Measurements from ENCODE around the gene INTS1.

The INTS1 gene

GRCh38 chr7:1546909-1547776 is 43.0 kb upstream of the INTS1 start:
- Histone ChIP-seq H3K36me3 (ENCODE audit: control insufficient read depth, insufficient read depth, low read length) (no peaks in the 10 kb centered on the region), H3K27ac (ENCODE audit: insufficient read depth, low read length, poor library complexity, severe bottlenecking) (no peak overlapping the region), H3K4me3 (ENCODE audit: insufficient read depth, low read depth, low read length, poor library complexity, severe bottlenecking) (no peak overlapping the region), H3K27me3 (replicated peaks; ENCODE audit: control insufficient read depth, insufficient read depth, low read length, poor library complexity, severe bottlenecking) (no peaks in the 10 kb centered on the region), H3K4me1 (ENCODE audit: control insufficient read depth, insufficient read depth, low read length, poor library complexity, severe bottlenecking) (no peaks in the 10 kb centered on the region), H3K9me3 (ENCODE audit: control insufficient read depth, low read length) (no peaks in the 10 kb centered on the region)
- no peak for DNase-seq

DNA sequence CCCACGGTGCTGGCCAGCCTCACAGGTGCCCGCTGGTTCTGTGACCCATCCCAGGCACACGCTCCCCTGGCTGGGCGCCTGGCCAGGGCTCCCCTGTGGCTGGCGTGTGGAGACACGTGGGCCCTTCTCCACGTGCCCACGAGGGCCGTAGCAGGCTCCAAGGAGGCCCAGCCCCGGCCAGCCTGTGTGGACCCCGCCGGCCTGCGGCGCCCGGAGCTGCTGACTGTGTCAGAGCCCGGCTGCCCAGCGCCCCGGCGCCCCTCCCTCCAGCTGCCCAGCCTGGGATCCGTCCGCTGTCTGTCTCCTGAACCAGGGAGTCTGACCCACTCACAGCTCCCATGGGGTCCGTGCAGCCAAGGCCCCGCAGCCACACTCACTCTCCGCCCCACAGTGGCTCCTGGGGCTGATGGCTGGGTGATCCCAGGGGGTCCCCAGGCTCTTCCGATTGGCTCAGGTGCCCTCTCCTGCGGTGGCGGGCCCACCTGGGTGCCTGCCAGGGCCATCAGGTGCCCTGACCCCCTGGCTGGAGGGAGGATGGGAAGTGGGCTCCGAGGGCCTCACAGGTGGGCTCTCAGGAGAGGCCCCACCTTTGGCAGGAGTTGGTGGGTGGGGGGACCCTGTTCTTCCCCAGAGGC is 42.2 kb upstream of the INTS1 start:
- H3K27me3 ChIP-seq (replicated peaks; ENCODE audit: control insufficient read depth, insufficient read depth, low read length, poor library complexity, severe bottlenecking), result no peaks in the 10 kb centered on the region
- no peak for DNase-seq
- no peaks in the 10 kb centered on the region for H3K4me1 ChIP-seq (ENCODE audit: control insufficient read depth, insufficient read depth, low read length, poor library complexity, severe bottlenecking)
- no peak overlapping the region for H3K4me3 ChIP-seq (ENCODE audit: insufficient read depth, low read depth, low read length, poor library complexity, severe bottlenecking)
- no peak overlapping the region for H3K27ac ChIP-seq (ENCODE audit: insufficient read depth, low read length, poor library complexity, severe bottlenecking)
- H3K36me3 ChIP-seq (ENCODE audit: control insufficient read depth, insufficient read depth, low read length), result peaks cover 4% of the 10 kb centered on the region
- H3K9me3 ChIP-seq (ENCODE audit: control insufficient read depth, low read length), result no peaks in the 10 kb centered on the region

GRCh38 chr7:1545417-1546246 is 41.4 kb upstream of the INTS1 start:
- Histone ChIP-seq H3K4me3 (ENCODE audit: insufficient read depth, low read depth, low read length, poor library complexity, severe bottlenecking) (no peak overlapping the region), H3K4me1 (ENCODE audit: control insufficient read depth, insufficient read depth, low read length, poor library complexity, severe bottlenecking) (no peaks in the 10 kb centered on the region), H3K36me3 (ENCODE audit: control insufficient read depth, insufficient read depth, low read length) (peaks cover 11% of the 10 kb centered on the region), H3K9me3 (ENCODE audit: control insufficient read depth, low read length) (no peaks in the 10 kb centered on the region), H3K27me3 (replicated peaks; ENCODE audit: control insufficient read depth, insufficient read depth, low read length, poor library complexity, severe bottlenecking) (no peaks in the 10 kb centered on the region), H3K27ac (ENCODE audit: insufficient read depth, low read length, poor library complexity, severe bottlenecking) (no peak overlapping the region)
- DNase-seq, result no peak

- no peak overlapping the region for H3K4me3 ChIP-seq (ENCODE audit: insufficient read depth, low read depth, low read length, poor library complexity, severe bottlenecking)
- peaks cover 15% of the 10 kb centered on the region for H3K36me3 ChIP-seq (ENCODE audit: control insufficient read depth, insufficient read depth, low read length)
Observed at GRCh38 chr7:1544896-1545416, 40.8 kb upstream of the INTS1 start.

GRCh38 chr7:1544178-1544895 is 40.1 kb upstream of the INTS1 start:
- Histone ChIP-seq H3K4me3 (ENCODE audit: insufficient read depth, low read depth, low read length, poor library complexity, severe bottlenecking) (no peak overlapping the region), H3K27me3 (replicated peaks; ENCODE audit: control insufficient read depth, insufficient read depth, low read length, poor library complexity, severe bottlenecking) (no peaks in the 10 kb centered on the region), H3K36me3 (ENCODE audit: control insufficient read depth, insufficient read depth, low read length) (peaks cover 22% of the 10 kb centered on the region), H3K4me1 (ENCODE audit: control insufficient read depth, insufficient read depth, low read length, poor library complexity, severe bottlenecking) (no peaks in the 10 kb centered on the region), H3K27ac (ENCODE audit: insufficient read depth, low read length, poor library complexity, severe bottlenecking) (no peak overlapping the region), H3K9me3 (ENCODE audit: control insufficient read depth, low read length) (no peaks in the 10 kb centered on the region)
- no peak for DNase-seq

More at GRCh38 chr7:1544896-1545416, 40.8 kb upstream of the INTS1 start:
- no peak overlapping the region for H3K27ac ChIP-seq (ENCODE audit: insufficient read depth, low read length, poor library complexity, severe bottlenecking)
- H3K27me3 ChIP-seq (replicated peaks; ENCODE audit: control insufficient read depth, insufficient read depth, low read length, poor library complexity, severe bottlenecking), result no peaks in the 10 kb centered on the region
- no peaks in the 10 kb centered on the region for H3K4me1 ChIP-seq (ENCODE audit: control insufficient read depth, insufficient read depth, low read length, poor library complexity, severe bottlenecking)
- DNase-seq, result no peak
- H3K9me3 ChIP-seq (ENCODE audit: control insufficient read depth, low read length), result no peaks in the 10 kb centered on the region

DNA sequence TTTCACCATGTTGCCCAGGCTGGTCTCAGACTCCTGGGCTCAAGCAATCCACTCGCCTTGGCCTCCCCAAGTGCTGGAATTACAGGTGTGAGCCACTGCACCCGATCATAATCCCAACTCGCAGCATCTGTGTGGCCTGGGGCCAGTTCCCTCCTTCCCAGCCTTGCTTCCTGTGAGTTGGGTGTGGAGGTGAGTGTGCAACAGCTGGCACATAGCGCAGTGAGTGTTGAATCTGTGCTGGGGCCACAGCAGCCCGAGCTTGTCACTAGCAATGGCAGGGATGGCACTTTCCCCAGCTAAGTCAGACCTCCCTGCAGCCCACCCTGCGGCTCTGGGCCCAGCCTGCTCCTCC is 39.6 kb upstream of the INTS1 start:
- H3K9me3 ChIP-seq (ENCODE audit: control insufficient read depth, low read length), result no peaks in the 10 kb centered on the region
- DNase-seq, result no peak
- H3K36me3 ChIP-seq (ENCODE audit: control insufficient read depth, insufficient read depth, low read length), result peaks cover 27% of the 10 kb centered on the region
- H3K27ac ChIP-seq (ENCODE audit: insufficient read depth, low read length, poor library complexity, severe bottlenecking), result no peak overlapping the region
- no peaks in the 10 kb centered on the region for H3K27me3 ChIP-seq (replicated peaks; ENCODE audit: control insufficient read depth, insufficient read depth, low read length, poor library complexity, severe bottlenecking)
- H3K4me3 ChIP-seq (ENCODE audit: insufficient read depth, low read depth, low read length, poor library complexity, severe bottlenecking), result no peak overlapping the region
- H3K4me1 ChIP-seq (ENCODE audit: control insufficient read depth, insufficient read depth, low read length, poor library complexity, severe bottlenecking), result no peaks in the 10 kb centered on the region

DNA sequence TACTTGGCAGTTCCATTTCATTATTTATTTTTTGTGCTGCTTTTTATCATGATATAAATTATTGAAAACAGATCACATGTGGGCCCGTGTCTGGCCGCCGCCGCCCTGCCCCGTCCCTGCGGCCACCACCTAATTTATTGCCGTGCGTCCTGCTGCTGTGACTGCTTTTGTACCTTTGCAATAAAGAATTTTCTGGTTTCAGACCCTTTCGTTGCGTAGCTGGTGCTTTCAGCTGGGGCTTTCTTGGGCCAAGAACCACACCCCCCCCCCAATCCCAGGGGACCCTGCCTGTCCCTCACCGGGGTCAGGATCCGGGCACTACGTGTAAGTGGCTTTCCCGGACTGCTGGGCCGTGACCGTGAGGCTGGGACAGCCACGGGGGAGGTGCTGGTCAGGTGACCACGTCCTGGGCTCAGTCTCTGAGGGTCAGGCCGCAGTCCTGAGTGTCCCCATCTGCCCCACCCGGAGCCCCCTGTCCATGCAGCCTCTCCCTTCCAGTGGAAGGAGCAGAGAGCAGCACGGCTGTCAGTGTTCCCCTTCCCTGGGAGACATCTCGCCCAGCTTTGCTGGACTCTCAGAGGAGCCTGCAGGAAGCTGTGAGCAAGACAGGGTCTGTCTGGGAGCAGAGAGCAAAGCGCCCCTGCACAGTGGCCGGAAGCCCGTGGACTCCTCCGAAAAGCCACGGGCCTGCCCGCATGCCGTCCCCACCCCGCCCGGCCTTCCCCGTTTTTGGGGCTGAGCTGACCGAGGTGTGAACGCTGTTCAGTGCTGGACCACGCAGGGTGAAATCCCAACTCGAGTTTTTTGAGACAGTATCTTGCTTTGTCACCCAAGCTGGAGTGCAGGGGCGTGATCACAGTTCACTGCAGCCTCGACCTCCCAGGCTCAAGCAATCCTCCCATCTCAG is 38.9 kb upstream of the INTS1 start:
- Histone ChIP-seq H3K27ac (ENCODE audit: insufficient read depth, low read length, poor library complexity, severe bottlenecking) (no peak overlapping the region), H3K4me1 (ENCODE audit: control insufficient read depth, insufficient read depth, low read length, poor library complexity, severe bottlenecking) (no peaks in the 10 kb centered on the region), H3K27me3 (replicated peaks; ENCODE audit: control insufficient read depth, insufficient read depth, low read length, poor library complexity, severe bottlenecking) (no peaks in the 10 kb centered on the region), H3K4me3 (ENCODE audit: insufficient read depth, low read depth, low read length, poor library complexity, severe bottlenecking) (no peak overlapping the region), H3K36me3 (ENCODE audit: control insufficient read depth, insufficient read depth, low read length) (peaks cover 31% of the 10 kb centered on the region), H3K9me3 (ENCODE audit: control insufficient read depth, low read length) (no peaks in the 10 kb centered on the region)
- no peak for DNase-seq

DNA sequence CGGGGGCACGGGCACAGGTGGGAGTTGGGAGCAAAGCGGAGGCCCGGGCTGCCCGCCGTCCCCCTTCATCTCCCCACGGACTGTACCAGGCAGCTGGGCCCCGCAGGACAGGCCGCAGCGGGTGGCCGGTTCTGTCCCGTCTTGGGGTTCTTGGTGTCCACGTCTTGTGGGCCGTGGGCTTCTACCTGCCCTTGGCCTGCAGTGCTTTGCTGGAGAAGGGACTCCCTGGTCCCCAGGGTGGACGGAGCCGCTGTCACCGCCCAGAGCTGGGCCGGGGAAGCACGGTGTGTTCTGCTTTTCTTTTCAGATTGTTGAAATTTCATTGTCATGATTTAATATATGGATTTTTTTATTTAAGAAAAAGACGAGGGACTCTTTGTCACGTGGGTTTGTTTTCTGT is 38.1 kb upstream of the INTS1 start:
- Histone ChIP-seq H3K27ac (ENCODE audit: insufficient read depth, low read length, poor library complexity, severe bottlenecking) (no peak overlapping the region), H3K4me1 (ENCODE audit: control insufficient read depth, insufficient read depth, low read length, poor library complexity, severe bottlenecking) (no peaks in the 10 kb centered on the region), H3K9me3 (ENCODE audit: control insufficient read depth, low read length) (no peaks in the 10 kb centered on the region), H3K27me3 (replicated peaks; ENCODE audit: control insufficient read depth, insufficient read depth, low read length, poor library complexity, severe bottlenecking) (no peaks in the 10 kb centered on the region), H3K36me3 (ENCODE audit: control insufficient read depth, insufficient read depth, low read length) (peaks cover 38% of the 10 kb centered on the region), H3K4me3 (ENCODE audit: insufficient read depth, low read depth, low read length, poor library complexity, severe bottlenecking) (no peak overlapping the region)
- DNase-seq, result no peak
